ENCODE results near the gene DLGAP1.

DNA sequence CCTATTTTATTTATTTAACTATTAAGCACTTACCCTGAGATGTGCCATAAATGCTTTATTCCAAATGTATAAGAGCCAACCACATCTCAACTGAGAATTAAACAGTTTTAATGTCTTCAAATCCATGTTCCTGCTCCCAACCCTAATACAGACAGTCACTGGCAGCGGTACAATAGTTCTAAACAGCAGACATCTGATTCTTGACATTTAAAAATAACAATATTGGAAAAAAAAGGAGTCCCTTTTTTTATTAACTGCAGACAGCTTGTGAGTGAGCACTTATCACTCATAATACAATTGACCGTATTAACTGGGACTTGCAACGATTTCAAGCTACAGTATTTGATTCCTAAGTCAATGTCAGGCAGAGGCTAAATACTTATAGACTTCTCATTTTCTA is 580.5 kb downstream of the DLGAP1 start:
- no peak for TF ChIP-seq RFX5 (IDR thresholded peaks at IDR 0.05; ENCODE audit: low read depth, low read length)
- TF ChIP-seq SMC3 (IDR thresholded peaks at IDR 0.05; ENCODE audit: low read depth, low read length), result no peak
- no peak for TF ChIP-seq POLR2A (IDR thresholded peaks at IDR 0.05; ENCODE audit: low read depth, low read length)
- TF ChIP-seq CHD1 (IDR thresholded peaks at IDR 0.05; ENCODE audit: low read depth, low read length), result no peak
